Stomach smooth muscle (tissue), 2 donors: ENCODE measurements around the gene PARM1.

Source experiments
- H3K27ac ChIP-seq: one replicate; pipeline ENCODE4 v1.7.0; 2013; ENCODE audit warnings: mild to moderate bottlenecking, low read length, inconsistent platforms
- H3K27me3 ChIP-seq, 2 donors: one replicate each; pipeline ENCODE4 v1.7.0; 2013; ENCODE audit warnings: low read length in 2 of 2; ENCODE audit not compliant: insufficient read depth in 2 of 2, control insufficient read depth in 1 of 2
- H3K36me3 ChIP-seq, 2 donors: one replicate each; pipeline ENCODE4 v1.7.0; 2013; ENCODE audit warnings: low read length in 2 of 2; ENCODE audit not compliant: control insufficient read depth in 2 of 2, insufficient read depth in 2 of 2
- H3K4me1 ChIP-seq: one replicate; pipeline ENCODE4 v1.7.0; 2013; ENCODE audit warnings: low read length; ENCODE audit not compliant: control insufficient read depth, insufficient read depth
- H3K4me3 ChIP-seq, 2 donors: one replicate each; pipeline ENCODE4 v1.7.0; 2013; ENCODE audit warnings: low read length in 2 of 2
- H3K9ac ChIP-seq, 2 donors: one replicate each; pipeline ENCODE4 v1.7.0; 2013; ENCODE audit warnings: low read length in 2 of 2, mild to moderate bottlenecking in 1 of 2
- H3K9me3 ChIP-seq, 2 donors: one replicate each; pipeline ENCODE4 v1.7.0; 2013; ENCODE audit warnings: low read length in 2 of 2; ENCODE audit not compliant: control insufficient read depth in 2 of 2
- donor health status: healthy.
- donor health status: Pancreatic carcinoma.

PARM1 gene

DNA sequence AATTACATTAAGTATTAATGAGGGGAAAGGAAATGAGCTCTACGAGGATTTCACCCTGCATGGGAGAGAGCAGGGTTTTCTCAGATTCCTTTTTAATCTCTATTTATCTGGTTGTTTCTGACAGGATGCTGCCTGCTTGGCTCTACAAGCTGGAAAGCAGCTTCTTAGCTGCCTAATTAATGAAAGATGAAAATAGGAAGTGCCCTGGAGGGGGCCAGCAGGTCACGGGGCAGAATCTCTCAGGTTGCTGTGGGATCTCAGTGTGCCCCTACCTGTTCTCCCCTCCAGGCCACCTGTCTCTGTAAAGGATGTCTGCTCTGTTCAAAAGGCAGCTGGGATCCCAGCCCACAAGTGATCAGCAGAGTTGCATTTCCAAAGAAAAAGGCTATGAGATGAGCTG, 113.7 kb downstream of the PARM1 start:
- Histone ChIP-seq H3K9me3 (no peaks in the 10 kb centered on the region), H3K27me3 (no peaks in the 10 kb centered on the region), H3K4me3 (no peak overlapping the region), H3K4me1 (no peaks in the 10 kb centered on the region), H3K27ac (no peak overlapping the region), H3K36me3 (no peaks in the 10 kb centered on the region), H3K9ac (no peak overlapping the region)

DNA sequence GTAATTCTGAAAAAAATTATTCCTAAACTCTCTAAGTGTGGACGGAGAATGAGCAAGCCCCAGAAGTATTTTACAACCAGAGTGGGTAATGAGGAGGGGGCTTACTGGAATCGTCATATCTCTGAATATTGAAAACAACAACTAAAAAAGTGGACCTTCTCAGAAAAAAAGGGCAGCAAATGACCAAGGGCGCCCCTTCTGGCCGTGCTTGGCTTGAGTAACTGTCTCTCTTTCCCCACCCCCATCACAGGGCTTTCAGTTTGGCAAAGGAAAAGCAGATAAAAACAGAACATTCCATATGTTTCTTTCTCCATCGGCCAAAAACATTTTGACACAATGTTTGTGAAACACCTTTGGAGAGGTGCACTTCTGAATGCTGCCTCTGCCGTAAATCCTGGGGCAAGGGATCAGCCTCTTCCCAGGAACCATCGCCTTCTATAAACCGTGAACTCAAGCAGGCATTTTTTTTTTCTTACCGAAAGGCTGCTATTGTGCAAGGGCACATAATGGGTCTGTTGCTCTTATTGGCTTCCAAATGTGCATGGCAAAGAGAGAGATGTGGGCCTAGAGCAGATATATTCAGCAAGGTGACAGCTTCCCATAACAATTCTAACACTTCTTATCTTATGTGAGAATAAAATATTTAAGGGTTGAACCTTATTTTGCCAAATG, 115.4 kb downstream of the PARM1 start:
- no peaks in the 10 kb centered on the region for H3K27me3 ChIP-seq
- no peaks in the 10 kb centered on the region for H3K4me1 ChIP-seq
- H3K4me3 ChIP-seq = no peak overlapping the region
- H3K27ac ChIP-seq = no peak overlapping the region
- H3K9ac ChIP-seq = no peak overlapping the region
- no peaks in the 10 kb centered on the region for H3K36me3 ChIP-seq
- H3K9me3 ChIP-seq = no peaks in the 10 kb centered on the region

DNA sequence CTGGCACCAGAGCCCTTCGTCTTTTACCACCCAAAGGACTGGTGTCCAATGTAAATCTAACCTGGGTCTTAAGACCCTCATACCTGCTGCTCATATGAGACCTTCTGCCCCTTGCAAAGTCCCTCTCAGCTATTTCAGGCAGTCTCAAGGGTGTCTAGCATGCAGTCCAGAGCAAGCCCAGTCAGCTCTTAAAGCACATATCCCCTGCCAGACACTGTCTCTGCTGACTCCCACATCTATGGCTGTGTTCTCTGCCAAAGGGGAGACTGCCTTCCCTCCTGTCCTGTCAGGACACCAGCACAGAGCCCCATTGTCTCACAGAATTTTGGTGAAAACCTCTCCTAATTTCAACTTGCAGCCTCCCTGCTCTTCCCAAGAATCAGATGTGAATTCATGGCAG, 118.5 kb downstream of the PARM1 start:
- Histone ChIP-seq H3K9ac (no peak overlapping the region), H3K4me1 (no peaks in the 10 kb centered on the region), H3K27ac (no peak overlapping the region)

DNA sequence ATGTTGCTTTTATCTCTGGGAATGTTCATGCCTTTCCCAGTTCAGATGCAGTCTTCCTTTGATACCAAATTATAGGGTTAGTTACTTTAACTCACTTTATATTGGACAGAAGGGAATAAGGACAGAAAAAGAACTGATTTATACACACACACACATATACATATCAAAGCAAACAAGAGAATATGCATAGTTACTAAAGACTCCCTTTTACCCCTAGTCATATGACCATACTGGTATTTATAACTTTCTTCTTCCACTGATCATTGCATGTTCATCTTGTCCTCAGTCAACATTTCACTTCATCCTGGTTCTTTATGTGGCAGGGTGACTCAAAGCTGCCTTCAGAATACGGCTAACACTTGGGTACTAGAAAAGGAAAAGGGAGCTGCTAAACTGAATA, 120.4 kb downstream of the PARM1 start:
- no peaks in the 10 kb centered on the region for H3K4me1 ChIP-seq
- H3K4me3 ChIP-seq = no peak overlapping the region

More for the DNA sequence above, 118.5 kb downstream of the PARM1 start:
- H3K4me3 ChIP-seq = no peak overlapping the region
- no peaks in the 10 kb centered on the region for H3K9me3 ChIP-seq
- no peaks in the 10 kb centered on the region for H3K27me3 ChIP-seq
- no peaks in the 10 kb centered on the region for H3K36me3 ChIP-seq

DNA sequence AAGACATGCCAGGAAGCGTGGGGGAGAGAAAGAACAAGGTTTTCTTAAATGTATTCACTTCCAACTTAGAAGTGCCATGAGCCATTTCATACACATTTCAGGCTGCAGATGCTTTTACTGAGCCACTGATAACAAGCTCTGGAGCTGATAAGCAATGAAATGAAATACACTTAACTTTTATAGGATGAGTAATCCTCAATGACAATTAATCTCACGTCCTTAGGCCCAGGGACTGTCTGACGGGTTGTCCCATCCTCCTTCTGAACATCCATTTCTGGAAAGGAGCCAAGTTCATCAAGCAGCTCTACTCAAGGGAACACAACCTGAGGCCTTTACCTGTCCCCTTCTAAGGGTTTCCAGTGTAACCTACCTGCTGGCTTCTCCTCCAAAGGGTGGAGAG, 121.2 kb downstream of the PARM1 start:
- no peak overlapping the region for H3K9ac ChIP-seq
- no peaks in the 10 kb centered on the region for H3K4me1 ChIP-seq
- H3K9me3 ChIP-seq = no peaks in the 10 kb centered on the region
- no peaks in the 10 kb centered on the region for H3K36me3 ChIP-seq
- no peak overlapping the region for H3K27ac ChIP-seq
- H3K27me3 ChIP-seq = no peaks in the 10 kb centered on the region
- H3K4me3 ChIP-seq = no peak overlapping the region

More for the DNA sequence above, 120.4 kb downstream of the PARM1 start:
- Histone ChIP-seq H3K9ac (no peak overlapping the region), H3K27ac (no peak overlapping the region), H3K9me3 (no peaks in the 10 kb centered on the region), H3K36me3 (no peaks in the 10 kb centered on the region), H3K27me3 (no peaks in the 10 kb centered on the region)

DNA sequence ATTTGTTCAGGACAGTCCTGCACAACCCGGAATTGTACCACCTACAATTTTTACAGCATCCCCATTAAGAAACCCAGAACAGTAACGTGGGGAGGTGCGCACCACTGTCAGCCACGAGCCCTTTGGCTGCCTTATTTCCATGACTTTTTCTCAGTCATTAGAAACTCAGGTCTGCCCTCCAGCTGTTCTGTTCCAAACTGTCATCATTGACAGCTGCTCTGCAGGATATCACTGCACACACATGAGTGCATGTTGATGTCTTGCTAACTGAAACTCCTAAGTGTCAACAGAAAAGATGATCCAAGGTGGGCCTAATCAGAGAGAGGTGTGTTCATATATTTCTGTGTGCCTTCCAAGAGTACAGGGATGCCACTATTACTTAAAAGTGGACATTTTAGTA, 123.4 kb downstream of the PARM1 start:
- H3K9ac ChIP-seq = no peak overlapping the region
- no peak overlapping the region for H3K27ac ChIP-seq
- H3K4me1 ChIP-seq = no peaks in the 10 kb centered on the region
- no peaks in the 10 kb centered on the region for H3K27me3 ChIP-seq
- no peaks in the 10 kb centered on the region for H3K9me3 ChIP-seq
- no peak overlapping the region for H3K4me3 ChIP-seq
- H3K36me3 ChIP-seq = no peaks in the 10 kb centered on the region

DNA sequence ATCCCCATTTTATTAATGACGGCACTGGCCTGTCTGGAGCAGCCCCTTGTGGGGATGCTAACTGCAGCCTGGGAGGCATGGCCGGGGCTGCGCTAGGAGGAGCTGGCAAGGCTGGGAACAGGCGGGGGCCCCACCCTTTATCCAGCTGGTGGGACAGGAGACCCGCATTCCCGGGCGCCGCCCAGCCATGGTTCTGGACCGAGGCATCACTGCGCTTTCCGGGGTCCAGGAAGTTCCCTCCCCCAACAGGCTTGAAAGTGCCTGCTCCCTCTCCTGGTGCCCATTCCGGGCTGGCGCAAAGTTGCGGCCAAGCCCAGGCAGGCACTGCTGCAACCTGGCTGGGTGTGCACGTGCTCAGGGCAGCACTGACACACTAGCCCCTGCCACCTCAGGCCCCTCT, 124.5 kb downstream of the PARM1 start:
- H3K27me3 ChIP-seq = no peaks in the 10 kb centered on the region

DNA sequence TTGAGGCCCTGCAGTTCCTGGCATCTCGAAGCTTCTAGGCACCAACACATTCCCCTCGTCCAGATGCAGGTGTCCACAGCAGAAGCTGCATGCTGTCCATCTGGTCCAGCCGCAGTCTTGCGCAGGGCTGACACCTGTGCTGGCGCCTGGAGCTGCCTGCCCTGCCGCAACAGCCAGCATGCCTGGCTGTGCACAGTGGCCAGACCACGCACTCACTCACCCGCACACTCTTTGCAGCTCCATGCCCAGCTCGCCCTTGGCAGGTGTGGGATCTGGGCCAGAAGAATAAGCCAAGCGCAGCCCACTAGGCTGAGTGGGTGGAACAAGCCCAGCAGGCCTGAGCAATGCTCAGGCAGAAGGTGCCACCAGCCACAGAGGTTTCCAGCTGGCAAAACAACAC, 125.6 kb downstream of the PARM1 start:
- Histone ChIP-seq H3K9ac (no peak overlapping the region), H3K27ac (no peak overlapping the region), H3K27me3 (no peaks in the 10 kb centered on the region), H3K36me3 (no peaks in the 10 kb centered on the region), H3K9me3 (no peaks in the 10 kb centered on the region), H3K4me3 (no peak overlapping the region), H3K4me1 (no peaks in the 10 kb centered on the region)

More for the DNA sequence above, 124.5 kb downstream of the PARM1 start:
- H3K36me3 ChIP-seq = no peaks in the 10 kb centered on the region
- no peak overlapping the region for H3K4me3 ChIP-seq
- no peaks in the 10 kb centered on the region for H3K9me3 ChIP-seq
- no peak overlapping the region for H3K9ac ChIP-seq
- H3K27ac ChIP-seq = no peak overlapping the region
- H3K4me1 ChIP-seq = no peaks in the 10 kb centered on the region

DNA sequence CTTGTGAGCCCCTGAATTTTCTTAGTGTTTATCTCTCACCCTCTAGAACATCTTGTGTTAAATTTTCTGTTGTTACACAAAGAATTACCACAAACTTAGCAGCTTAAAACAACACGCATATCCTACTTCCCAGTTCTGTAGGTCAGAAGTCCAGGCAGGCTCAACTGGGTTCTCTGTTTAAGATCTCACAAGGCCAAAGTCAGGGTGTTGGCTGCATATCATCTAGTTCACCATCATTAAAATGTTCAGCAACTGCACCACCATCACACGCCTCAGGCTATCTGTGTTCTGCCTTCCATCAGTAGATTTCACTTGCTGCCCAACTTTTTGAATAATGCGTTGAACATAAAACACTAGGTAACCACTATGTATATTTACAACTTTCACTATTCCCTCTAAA, 130.5 kb downstream of the PARM1 start:
- Histone ChIP-seq H3K27ac (no peak overlapping the region), H3K4me3 (no peak overlapping the region)

DNA sequence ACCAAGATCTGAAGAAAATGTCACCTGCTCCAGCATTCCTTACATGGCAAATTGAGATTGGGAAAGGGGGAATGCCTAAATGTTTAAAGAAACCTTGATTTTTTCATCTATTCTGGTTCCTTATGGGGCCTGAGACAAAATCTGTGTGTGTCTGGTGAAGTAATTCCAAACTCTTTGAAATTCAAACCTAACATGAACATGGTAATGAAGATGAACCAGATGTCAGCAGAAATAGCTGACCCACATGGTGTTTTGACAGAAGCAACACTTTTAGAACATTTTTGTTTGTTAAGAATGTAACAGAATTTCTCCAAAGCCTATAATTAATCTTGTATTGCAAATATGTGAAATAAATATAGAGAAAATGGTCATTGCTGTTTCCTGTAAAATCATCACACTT, 133.0 kb downstream of the PARM1 start:
- no peaks in the 10 kb centered on the region for H3K36me3 ChIP-seq
- H3K27me3 ChIP-seq = no peaks in the 10 kb centered on the region
- no peaks in the 10 kb centered on the region for H3K4me1 ChIP-seq
- H3K27ac ChIP-seq = no peak overlapping the region
- no peak overlapping the region for H3K9ac ChIP-seq
- no peak overlapping the region for H3K4me3 ChIP-seq
- H3K9me3 ChIP-seq = no peaks in the 10 kb centered on the region

More for the DNA sequence above, 130.5 kb downstream of the PARM1 start:
- H3K36me3 ChIP-seq = no peaks in the 10 kb centered on the region
- no peaks in the 10 kb centered on the region for H3K9me3 ChIP-seq
- no peaks in the 10 kb centered on the region for H3K4me1 ChIP-seq
- H3K9ac ChIP-seq = no peak overlapping the region
- H3K27me3 ChIP-seq = no peaks in the 10 kb centered on the region

DNA sequence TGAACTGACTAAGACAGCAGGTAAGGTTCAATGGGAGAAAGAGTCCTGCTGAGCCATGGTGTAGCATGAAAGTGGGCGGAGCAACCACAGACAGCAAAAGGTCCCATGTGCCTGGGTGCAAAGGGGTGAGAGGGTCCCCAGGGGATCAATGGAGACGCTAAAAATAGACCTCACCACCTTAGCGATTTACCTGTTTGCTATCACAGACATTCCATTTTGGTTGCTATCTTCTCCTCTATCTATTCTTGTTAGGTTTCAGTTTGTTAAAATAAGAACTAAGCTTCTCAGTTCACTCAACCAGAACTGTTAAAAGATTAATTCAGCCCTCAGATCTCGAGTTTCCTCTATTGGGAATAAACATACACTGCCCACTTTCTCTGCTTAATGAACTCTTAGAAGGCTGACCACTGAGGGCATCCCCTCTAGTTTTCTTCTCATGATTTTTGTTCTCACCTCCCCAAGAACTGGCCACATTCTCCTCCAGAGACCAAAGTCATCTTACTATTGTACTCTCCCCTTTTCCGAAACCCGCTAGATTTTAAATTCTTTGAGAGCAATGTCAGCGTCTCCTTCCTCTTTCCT, 136.7 kb downstream of the PARM1 start:
- Histone ChIP-seq H3K4me3 (no peak overlapping the region), H3K36me3 (no peaks in the 10 kb centered on the region), H3K27me3 (no peaks in the 10 kb centered on the region), H3K9ac (no peak overlapping the region), H3K4me1 (no peaks in the 10 kb centered on the region), H3K27ac (no peak overlapping the region), H3K9me3 (no peaks in the 10 kb centered on the region)
